ENCODE data around the gene ALOX12B. TPM values are rescaled to one million over a fixed set of nuclear protein-coding genes. Genes with fewer than 3 reads are reported as not detected.

ALOX12B gene
- total RNA-seq, 4 donors from 2014 or later = not detected

DNA sequence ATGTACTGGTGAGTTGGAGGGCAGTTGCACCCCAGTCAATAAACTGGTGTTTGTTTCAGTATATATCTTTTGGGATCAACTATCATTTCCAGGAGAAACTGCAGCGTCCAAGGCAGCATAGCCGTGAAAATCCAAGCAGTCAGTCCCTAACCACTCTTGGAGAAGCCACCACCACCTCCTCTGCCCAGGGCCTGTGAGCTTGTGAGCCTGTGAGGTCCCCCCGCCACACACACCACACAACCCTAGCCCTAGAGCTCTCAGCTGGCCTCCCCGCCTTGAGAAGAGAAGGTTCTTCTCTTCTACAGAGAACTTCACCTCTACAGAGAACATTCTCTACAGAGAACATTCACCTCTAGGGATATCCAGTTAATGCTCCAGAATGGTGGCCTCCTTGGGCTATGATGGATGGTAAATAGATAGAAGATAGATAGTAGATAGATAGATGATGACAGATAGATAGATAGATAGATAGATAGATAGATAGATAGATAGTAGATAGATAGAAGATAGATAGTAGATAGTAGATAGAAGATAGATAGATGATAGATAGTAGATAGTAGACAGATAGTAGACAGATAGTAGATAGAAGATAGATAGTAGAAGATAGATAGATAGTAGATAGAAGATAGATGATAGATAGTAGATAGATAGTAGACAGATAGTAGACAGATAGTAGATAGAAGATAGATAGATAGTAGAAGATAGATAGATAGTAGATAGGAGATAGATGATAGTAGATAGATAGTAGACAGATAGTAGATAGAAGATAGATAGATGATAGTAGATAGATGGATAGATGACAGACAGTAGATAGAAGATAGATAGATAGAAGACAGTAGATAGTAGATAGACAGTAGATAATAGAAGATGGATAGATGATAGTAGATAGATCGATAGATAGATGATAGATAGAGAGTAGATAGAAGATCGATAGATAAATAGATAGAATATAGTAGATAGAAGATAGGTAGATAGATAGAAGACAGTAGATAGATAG lies 35.0 kb downstream of the ALOX12B start:
- in situ Hi-C loops (cut with MboI; ENCODE audit: low pct_ligation_motif_present in 1 of 4, low pct_unique_long_range_greater_than_20kb in 1 of 4, low sequenced_read_pairs in 3 of 4) = no loop called here

GRCh38 chr17:8051831-8052230 lies 35.7 kb downstream of the ALOX12B start:
- DNase-seq = no peak
- peaks cover 7% of the 10 kb centered on the region for H3K27me3 ChIP-seq
- peaks cover 0 to 5% (median 0%) of the 10 kb centered on the region in 4 donors for H3K4me1 ChIP-seq
- intact Hi-C loops (cut with DNase I; ENCODE audit: low total_unique reads) = no loop called here
- in situ Hi-C loops (cut with MboI; ENCODE audit: low pct_ligation_motif_present in 1 of 4, low pct_unique_long_range_greater_than_20kb in 1 of 4, low sequenced_read_pairs in 3 of 4) = no loop called here
- no peak overlapping the region for H3K4me3 ChIP-seq
- TF ChIP-seq EP300 (IDR thresholded peaks at IDR 0.05; ENCODE audit: low read depth) = no peak
- TF ChIP-seq POLR2A (IDR thresholded peaks at IDR 0.05) = no peak
- TF ChIP-seq, protein P1, sequence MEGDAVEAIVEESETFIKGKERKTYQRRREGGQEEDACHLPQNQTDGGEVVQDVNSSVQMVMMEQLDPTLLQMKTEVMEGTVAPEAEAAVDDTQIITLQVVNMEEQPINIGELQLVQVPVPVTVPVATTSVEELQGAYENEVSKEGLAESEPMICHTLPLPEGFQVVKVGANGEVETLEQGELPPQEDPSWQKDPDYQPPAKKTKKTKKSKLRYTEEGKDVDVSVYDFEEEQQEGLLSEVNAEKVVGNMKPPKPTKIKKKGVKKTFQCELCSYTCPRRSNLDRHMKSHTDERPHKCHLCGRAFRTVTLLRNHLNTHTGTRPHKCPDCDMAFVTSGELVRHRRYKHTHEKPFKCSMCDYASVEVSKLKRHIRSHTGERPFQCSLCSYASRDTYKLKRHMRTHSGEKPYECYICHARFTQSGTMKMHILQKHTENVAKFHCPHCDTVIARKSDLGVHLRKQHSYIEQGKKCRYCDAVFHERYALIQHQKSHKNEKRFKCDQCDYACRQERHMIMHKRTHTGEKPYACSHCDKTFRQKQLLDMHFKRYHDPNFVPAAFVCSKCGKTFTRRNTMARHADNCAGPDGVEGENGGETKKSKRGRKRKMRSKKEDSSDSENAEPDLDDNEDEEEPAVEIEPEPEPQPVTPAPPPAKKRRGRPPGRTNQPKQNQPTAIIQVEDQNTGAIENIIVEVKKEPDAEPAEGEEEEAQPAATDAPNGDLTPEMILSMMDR (IDR thresholded peaks at IDR 0.05) = no peak
- TF ChIP-seq POLR2AphosphoS5 (IDR thresholded peaks at IDR 0.05) = no peak
- 61 to 84% methylated on average over 2 to 7 of the region's 7 CpGs for WGBS, 2 donors (ENCODE audit: low coverage in 1 of 2)
- H3K36me3 ChIP-seq = no peaks in the 10 kb centered on the region
- no peak overlapping the region for H3K27ac ChIP-seq
- H3K9me3 ChIP-seq = no peaks in the 10 kb centered on the region

More for the DNA sequence above, 35.0 kb downstream of the ALOX12B start:
- H3K36me3 ChIP-seq = no peaks in the 10 kb centered on the region
- peaks cover 0 to 12% (median 0%) of the 10 kb centered on the region in 4 donors for H3K4me1 ChIP-seq
- TF ChIP-seq EP300 (IDR thresholded peaks at IDR 0.05; ENCODE audit: low read depth) (no peak), POLR2A (IDR thresholded peaks at IDR 0.05) (no peak), POLR2AphosphoS5 (IDR thresholded peaks at IDR 0.05) (no peak)
- TF ChIP-seq, protein P1 (IDR thresholded peaks at IDR 0.05) = no peak
- H3K4me3 ChIP-seq = no peak overlapping the region
- intact Hi-C loops (cut with DNase I; ENCODE audit: low total_unique reads) = no loop called here
- H3K27me3 ChIP-seq = peaks cover 14% of the 10 kb centered on the region
- no peak for DNase-seq
- no peaks in the 10 kb centered on the region for H3K9me3 ChIP-seq
- 89 to 93% methylated on average over 6 of the region's 6 CpGs for WGBS, 2 donors (ENCODE audit: low coverage in 1 of 2)
- H3K27ac ChIP-seq = no peak overlapping the region

- intact Hi-C loops (cut with DNase I; ENCODE audit: low total_unique reads) = no loop called here
- peaks cover 6% of the 10 kb centered on the region for H3K27me3 ChIP-seq
- no peak for DNase-seq
- in situ Hi-C loops (cut with MboI; ENCODE audit: low pct_ligation_motif_present in 1 of 4, low pct_unique_long_range_greater_than_20kb in 1 of 4, low sequenced_read_pairs in 3 of 4) = no loop called here
- WGBS, 2 donors (ENCODE audit: low coverage in 1 of 2) = 85 to 100% methylated on average over 1 to 8 of the region's 8 CpGs
- H3K4me1 ChIP-seq = no peaks in the 10 kb centered on the region
- H3K9me3 ChIP-seq = no peaks in the 10 kb centered on the region
- H3K4me3 ChIP-seq = no peak overlapping the region
- H3K27ac ChIP-seq = no peak overlapping the region
- no peaks in the 10 kb centered on the region for H3K36me3 ChIP-seq
- no peak for TF ChIP-seq POLR2AphosphoS5 (IDR thresholded peaks at IDR 0.05)
- no peak for TF ChIP-seq EP300 (IDR thresholded peaks at IDR 0.05; ENCODE audit: low read depth)
- no peak for TF ChIP-seq POLR2A (IDR thresholded peaks at IDR 0.05)
- TF ChIP-seq, protein P1 (IDR thresholded peaks at IDR 0.05) = no peak
Measured at GRCh38 chr17:8048736-8049135, 38.8 kb downstream of the ALOX12B start.

DNA sequence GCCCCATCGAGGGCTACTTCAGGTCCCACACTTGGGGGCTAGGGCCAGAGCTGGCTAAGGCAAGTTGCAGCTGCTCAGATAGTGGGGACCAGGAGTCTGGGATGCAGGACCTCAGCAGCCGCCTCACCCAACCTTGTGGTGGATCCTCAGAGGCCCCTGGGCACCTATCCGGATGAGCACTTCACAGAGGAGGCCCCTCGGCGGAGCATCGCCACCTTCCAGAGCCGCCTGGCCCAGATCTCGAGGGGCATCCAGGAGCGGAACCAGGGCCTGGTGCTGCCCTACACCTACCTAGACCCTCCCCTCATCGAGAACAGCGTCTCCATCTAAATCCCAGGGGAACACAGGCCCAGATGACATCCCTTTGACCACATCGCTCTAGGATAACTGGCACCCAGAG lies 39.3 kb downstream of the ALOX12B start:
- in situ Hi-C loops (cut with MboI; ENCODE audit: low pct_ligation_motif_present in 1 of 4, low pct_unique_long_range_greater_than_20kb in 1 of 4, low sequenced_read_pairs in 3 of 4) = no loop called here
- Histone ChIP-seq H3K36me3 (no peaks in the 10 kb centered on the region), H3K27ac (no peak overlapping the region), H3K4me1 (no peaks in the 10 kb centered on the region), H3K9me3 (no peaks in the 10 kb centered on the region), H3K27me3 (peaks cover 6% of the 10 kb centered on the region), H3K4me3 (no peak overlapping the region)
- intact Hi-C loops (cut with DNase I; ENCODE audit: low total_unique reads) = no loop called here
- TF ChIP-seq, protein P1 (IDR thresholded peaks at IDR 0.05) = no peak
- TF ChIP-seq POLR2AphosphoS5 (IDR thresholded peaks at IDR 0.05) (no peak), EP300 (IDR thresholded peaks at IDR 0.05; ENCODE audit: low read depth) (no peak), POLR2A (IDR thresholded peaks at IDR 0.05) (no peak)
- 85% methylated on average over 12 of the region's 12 CpGs; no CpG with 5 or more reads in 1 of the 2 donors for WGBS, 2 donors (ENCODE audit: low coverage in 1 of 2)
- no peak for DNase-seq

Data from transverse colon (tissue), 4 donors.